ENCODE measurements around the gene GNL2. TPM values are rescaled to one million over a fixed set of nuclear protein-coding genes. Genes with fewer than 3 reads are reported as not detected.

The GNL2 gene
- total and polyA plus RNA-seq, 2 experiments from 2014 or later, result 39.3 to 65.4 TPM

DNA sequence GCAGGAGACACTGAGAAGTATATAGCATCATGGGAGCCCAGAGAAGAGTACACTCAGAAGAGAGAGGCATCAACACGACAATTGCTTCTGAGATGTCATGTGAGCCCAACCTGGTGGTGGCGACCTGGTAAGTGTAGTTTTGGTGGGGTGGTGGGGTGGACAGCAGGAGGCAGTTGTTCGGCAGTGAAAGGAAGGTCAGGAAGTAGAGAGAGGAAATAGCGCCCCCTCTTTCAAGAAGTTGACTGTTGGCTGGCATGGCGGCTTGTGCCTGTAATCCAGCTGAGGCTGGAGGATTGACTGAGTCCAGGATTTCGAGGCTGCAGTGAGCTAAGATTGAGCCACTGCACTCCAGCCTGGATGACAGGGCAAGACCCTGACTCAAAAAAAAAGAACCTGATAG is 26.4 kb upstream of the GNL2 start:
- no peaks in the 10 kb centered on the region for H3K36me3 ChIP-seq (ENCODE audit: low read depth)
- no peak overlapping the region for H2AFZ ChIP-seq
- no peak overlapping the region for H3K27ac ChIP-seq
- 78 to 84% methylated on average over 6 of the region's 6 CpGs for WGBS, 2 experiments (ENCODE audit: low coverage in 1 of 2, low lambda C conversion rate in 2 of 2, missing lambda C conversion rate in 2 of 2)
- no peaks in the 10 kb centered on the region for H3K4me1 ChIP-seq (ENCODE audit: insufficient read depth)
- no peaks in the 10 kb centered on the region for H4K20me1 ChIP-seq (ENCODE audit: insufficient read depth)
- H3K4me3 ChIP-seq, result no peak overlapping the region
- in situ Hi-C loops (cut with MboI), result no loop called here
- TF ChIP-seq EZH2phosphoT487 (IDR thresholded peaks at IDR 0.05; ENCODE audit: insufficient read depth, low read depth) (no peak), EZH2 (IDR thresholded peaks at IDR 0.05; ENCODE audit: insufficient read depth, poor library complexity, severe bottlenecking) (no peak)
- H3K79me2 ChIP-seq (ENCODE audit: insufficient read depth), result no peaks in the 10 kb centered on the region
- no peaks in the 10 kb centered on the region for H3F3A ChIP-seq (ENCODE audit: insufficient read depth)
- no peaks in the 10 kb centered on the region for H3K9me2 ChIP-seq (ENCODE audit: insufficient read depth)
- DNase-seq, result no peak
- H3K9ac ChIP-seq, result no peak overlapping the region
- H3K27me3 ChIP-seq (replicated peaks; ENCODE audit: insufficient read depth), result no peaks in the 10 kb centered on the region; the same call in 1 of the 2 replicates
- no peaks in the 10 kb centered on the region for H3K9me3 ChIP-seq (ENCODE audit: low read depth)
- no peak overlapping the region for H3K4me2 ChIP-seq (ENCODE audit: unreplicated experiment)

DNA sequence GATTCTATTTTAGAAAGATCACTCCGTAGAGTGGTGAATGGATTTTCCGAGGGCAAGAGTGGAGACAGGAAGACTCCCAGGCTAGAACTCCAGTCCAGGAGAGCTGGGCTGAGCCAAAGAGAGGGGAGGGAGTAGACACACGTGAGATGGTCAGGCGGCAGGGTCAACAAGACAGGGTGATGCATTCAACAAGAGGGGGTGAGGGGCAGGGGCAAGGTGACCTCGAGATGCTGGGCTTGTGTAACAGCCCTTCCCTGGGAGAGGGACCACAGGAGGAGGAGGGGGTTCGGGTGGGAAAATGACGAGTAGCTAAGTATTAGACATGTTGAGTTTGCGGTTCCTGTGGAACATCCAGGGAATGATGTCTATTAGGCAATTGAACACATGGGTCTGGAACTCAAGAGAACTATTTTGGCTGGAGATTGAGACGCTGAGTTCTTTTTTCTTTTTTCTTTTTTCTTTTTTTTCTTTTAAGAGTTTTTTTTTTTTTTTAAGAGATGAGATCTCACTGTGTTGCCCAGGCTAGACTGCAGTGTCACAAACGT is 25.7 kb upstream of the GNL2 start:
- Histone ChIP-seq H3K4me3 (no peak overlapping the region), H3K9me2 (ENCODE audit: insufficient read depth) (no peaks in the 10 kb centered on the region), H3K4me2 (ENCODE audit: unreplicated experiment) (no peak overlapping the region), H4K20me1 (ENCODE audit: insufficient read depth) (no peaks in the 10 kb centered on the region), H3K36me3 (ENCODE audit: low read depth) (no peaks in the 10 kb centered on the region), H3K27me3 (replicated peaks; ENCODE audit: insufficient read depth) (no peaks in the 10 kb centered on the region; the same call in 1 of the 2 replicates), H3K9me3 (ENCODE audit: low read depth) (no peaks in the 10 kb centered on the region), H3K4me1 (ENCODE audit: insufficient read depth) (no peaks in the 10 kb centered on the region), H3F3A (ENCODE audit: insufficient read depth) (no peaks in the 10 kb centered on the region), H3K27ac (no peak overlapping the region), H2AFZ (no peak overlapping the region), H3K9ac (no peak overlapping the region), H3K79me2 (ENCODE audit: insufficient read depth) (no peaks in the 10 kb centered on the region)
- DNase-seq, result peak; percentile 62
- in situ Hi-C loops (cut with MboI), result no loop called here
- WGBS, 2 experiments (ENCODE audit: low coverage in 1 of 2, low lambda C conversion rate in 2 of 2, missing lambda C conversion rate in 2 of 2), result 3 to 4% methylated on average over 9 to 10 of the region's 10 CpGs
- no peak for TF ChIP-seq EZH2 (IDR thresholded peaks at IDR 0.05; ENCODE audit: insufficient read depth, poor library complexity, severe bottlenecking)

DNA sequence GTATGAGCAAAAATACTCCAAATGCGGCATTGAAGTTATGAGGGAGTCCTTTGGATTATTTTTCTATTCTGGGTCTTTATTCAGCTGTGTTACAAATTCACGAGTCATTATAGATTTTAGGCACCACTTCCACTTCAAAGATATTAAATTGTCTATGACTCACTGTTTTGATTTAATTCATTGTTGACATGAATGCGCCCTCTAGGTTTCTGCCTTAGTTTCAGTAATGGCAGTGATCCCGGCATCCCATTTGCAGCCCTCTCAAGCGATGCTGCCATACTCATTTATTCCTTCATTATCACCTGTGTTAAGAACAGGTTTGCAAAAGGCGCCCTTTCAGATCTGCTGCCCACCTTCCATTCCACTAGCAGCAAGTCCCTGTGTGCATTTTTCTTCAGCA is 25.0 kb upstream of the GNL2 start:
- Histone ChIP-seq H3K9me2 (ENCODE audit: insufficient read depth) (no peaks in the 10 kb centered on the region), H2AFZ (no peak overlapping the region), H3K9ac (no peak overlapping the region), H3K27ac (no peak overlapping the region), H3K4me2 (ENCODE audit: unreplicated experiment) (no peak overlapping the region), H3K4me3 (no peak overlapping the region), H3K79me2 (ENCODE audit: insufficient read depth) (no peaks in the 10 kb centered on the region), H3K36me3 (ENCODE audit: low read depth) (no peaks in the 10 kb centered on the region), H3K27me3 (replicated peaks; ENCODE audit: insufficient read depth) (peaks cover 1% of the 10 kb centered on the region), H3F3A (ENCODE audit: insufficient read depth) (no peaks in the 10 kb centered on the region), H3K9me3 (ENCODE audit: low read depth) (no peaks in the 10 kb centered on the region), H4K20me1 (ENCODE audit: insufficient read depth) (no peaks in the 10 kb centered on the region), H3K4me1 (ENCODE audit: insufficient read depth) (no peaks in the 10 kb centered on the region)
- peak; percentile 35 for DNase-seq
- no peak for TF ChIP-seq EZH2phosphoT487 (IDR thresholded peaks at IDR 0.05; ENCODE audit: insufficient read depth, low read depth)
- TF ChIP-seq EZH2 (IDR thresholded peaks at IDR 0.05; ENCODE audit: insufficient read depth, poor library complexity, severe bottlenecking), result no peak
- WGBS, 2 experiments (ENCODE audit: low coverage in 1 of 2, low lambda C conversion rate in 2 of 2, missing lambda C conversion rate in 2 of 2), result 53 to 54% methylated on average over 6 of the region's 6 CpGs
- in situ Hi-C loops (cut with MboI), result no loop called here

DNA sequence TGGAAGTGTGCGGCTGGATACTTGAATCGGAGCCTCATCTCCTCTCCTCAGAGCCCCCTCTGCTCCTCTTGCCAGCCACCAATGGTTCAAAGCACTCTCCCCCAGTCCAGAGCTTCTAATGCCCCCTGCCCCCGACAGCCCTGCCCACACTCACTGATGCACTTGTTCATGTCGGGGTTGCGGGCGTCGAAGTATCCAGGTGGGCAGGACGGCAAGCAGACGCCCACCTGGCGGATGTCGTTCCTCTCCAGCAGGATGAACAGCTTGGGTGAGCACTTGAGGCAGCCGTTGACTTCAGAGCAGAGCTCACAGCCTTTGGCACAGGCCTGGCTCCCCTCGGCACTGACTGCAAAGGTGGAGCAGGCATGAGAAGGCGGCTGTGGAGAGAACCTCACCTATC is 20.6 kb upstream of the GNL2 start:
- H3K4me1 ChIP-seq (ENCODE audit: insufficient read depth), result no peaks in the 10 kb centered on the region
- no peaks in the 10 kb centered on the region for H3K79me2 ChIP-seq (ENCODE audit: insufficient read depth)
- WGBS, 2 experiments (ENCODE audit: low coverage in 1 of 2, low lambda C conversion rate in 2 of 2, missing lambda C conversion rate in 2 of 2), result 73 to 80% methylated on average over 14 of the region's 14 CpGs
- no peak overlapping the region for H3K4me2 ChIP-seq (ENCODE audit: unreplicated experiment)
- H3K9me2 ChIP-seq (ENCODE audit: insufficient read depth), result no peaks in the 10 kb centered on the region
- DNase-seq, result no peak
- H3K27ac ChIP-seq, result no peak overlapping the region
- no peaks in the 10 kb centered on the region for H4K20me1 ChIP-seq (ENCODE audit: insufficient read depth)
- H2AFZ ChIP-seq, result no peak overlapping the region
- no peak for TF ChIP-seq EZH2 (IDR thresholded peaks at IDR 0.05; ENCODE audit: insufficient read depth, poor library complexity, severe bottlenecking)
- TF ChIP-seq EZH2phosphoT487 (IDR thresholded peaks at IDR 0.05; ENCODE audit: insufficient read depth, low read depth), result no peak
- H3F3A ChIP-seq (ENCODE audit: insufficient read depth), result no peaks in the 10 kb centered on the region
- peaks cover 9% of the 10 kb centered on the region for H3K27me3 ChIP-seq (replicated peaks; ENCODE audit: insufficient read depth)
- no peak overlapping the region for H3K9ac ChIP-seq
- no peaks in the 10 kb centered on the region for H3K9me3 ChIP-seq (ENCODE audit: low read depth)
- in situ Hi-C loops (cut with MboI), result no loop called here
- no peak overlapping the region for H3K4me3 ChIP-seq
- H3K36me3 ChIP-seq (ENCODE audit: low read depth), result no peaks in the 10 kb centered on the region

DNA sequence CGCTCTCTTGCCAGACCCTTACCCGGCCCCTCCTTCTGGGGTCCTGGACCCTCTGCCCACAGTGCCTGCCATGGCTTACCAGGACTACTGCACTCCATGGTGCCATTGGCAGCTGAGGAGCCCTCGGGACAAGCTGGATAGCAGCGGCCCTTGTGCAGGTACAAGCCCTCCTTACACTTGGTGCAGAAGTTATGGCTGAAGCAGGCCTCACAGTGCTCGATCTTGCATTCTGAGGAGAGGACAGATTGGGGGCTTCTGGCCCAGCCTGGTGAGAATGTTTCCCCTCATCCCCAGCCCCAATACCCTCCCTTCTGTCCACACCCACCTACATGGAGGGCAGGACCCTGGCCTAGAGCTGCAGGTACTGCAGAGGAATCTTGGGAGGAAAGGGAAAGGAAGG is 18.4 kb upstream of the GNL2 start:
- Histone ChIP-seq H4K20me1 (ENCODE audit: insufficient read depth) (no peaks in the 10 kb centered on the region), H3K9me3 (ENCODE audit: low read depth) (no peaks in the 10 kb centered on the region), H3K27ac (no peak overlapping the region), H3K4me1 (ENCODE audit: insufficient read depth) (no peaks in the 10 kb centered on the region), H3K9ac (no peak overlapping the region), H3K27me3 (replicated peaks; ENCODE audit: insufficient read depth) (peaks cover 9% of the 10 kb centered on the region), H3K4me2 (ENCODE audit: unreplicated experiment) (no peak overlapping the region), H3F3A (ENCODE audit: insufficient read depth) (no peaks in the 10 kb centered on the region), H3K36me3 (ENCODE audit: low read depth) (no peaks in the 10 kb centered on the region), H2AFZ (no peak overlapping the region), H3K4me3 (no peak overlapping the region), H3K79me2 (ENCODE audit: insufficient read depth) (no peaks in the 10 kb centered on the region), H3K9me2 (ENCODE audit: insufficient read depth) (no peaks in the 10 kb centered on the region)
- in situ Hi-C loops (cut with MboI), result no loop called here
- no peak for DNase-seq
- no peak for TF ChIP-seq EZH2 (IDR thresholded peaks at IDR 0.05; ENCODE audit: insufficient read depth, poor library complexity, severe bottlenecking)
- no peak for TF ChIP-seq EZH2phosphoT487 (IDR thresholded peaks at IDR 0.05; ENCODE audit: insufficient read depth, low read depth)
- WGBS, 2 experiments (ENCODE audit: low coverage in 1 of 2, low lambda C conversion rate in 2 of 2, missing lambda C conversion rate in 2 of 2), result 61 to 70% methylated on average over 5 of the region's 5 CpGs

Measured in GM23248 (cell line).